Panc1 (cell line): Measurements from ENCODE around the gene OMP. TPM values are rescaled to one million over a fixed set of nuclear protein-coding genes. Genes with fewer than 3 reads are reported as not detected.

Experiments used
- ATAC-seq: fragments of 200-7000 bp; cut with Tn5 transposase; 2 replicates; pipeline ENCODE4 v1.9.1; 2020; ENCODE audit warnings: mild to moderate bottlenecking, moderate library complexity
- BruUV-seq: library from RNA; stranded (reverse); fragments of 400-500 nt; replicated peaks from 2 replicates; lab custom pipeline; 2021; lab: Mats Ljungman, UMichigan
- CTCF ChIA-PET: fragments of 300-600 bp; sonication (Branson Sonifier 250); formaldehyde crosslinking; loops from one replicate; lab custom pipeline; 2022; ENCODE audit warnings: antibody characterized with exemption; lab: Charles Lee
- POLR2A ChIA-PET: fragments of 300-600 bp; sonication (Branson Sonifier 250); formaldehyde crosslinking; loops from one replicate; lab custom pipeline; 2022; ENCODE audit warnings: antibody characterized with exemption; lab: Charles Lee
- DNase-seq: peaks from one replicate; pipeline ENCODE4 v3.0.0-alpha.2; 2010; ENCODE audit warnings: low read depth, low spot score
- H3K27ac ChIP-seq: 2 replicates; pipeline ENCODE4 v1.5.1; 2011; ENCODE audit warnings: mild to moderate bottlenecking, low read length, inconsistent platforms
- H3K27me3 ChIP-seq: fragments of 200-500 bp; sonication (Bioruptor generic); 2 replicates; pipeline ENCODE4 v1.6.0; 2014; ENCODE audit warnings: low read length, inconsistent platforms; ENCODE audit not compliant: control insufficient read depth, insufficient read depth
- H3K36me3 ChIP-seq: fragments of 200-500 bp; sonication (Bioruptor generic); 2 replicates; pipeline ENCODE4 v1.5.1; 2014; ENCODE audit warnings: inconsistent platforms, mild to moderate bottlenecking, low read length, moderate library complexity; ENCODE audit not compliant: control insufficient read depth, insufficient read depth
- H3K4me1 ChIP-seq: 2 replicates; pipeline ENCODE4 v1.5.1; 2011; ENCODE audit warnings: inconsistent platforms, mild to moderate bottlenecking, low read length, moderate library complexity; ENCODE audit not compliant: control insufficient read depth, insufficient read depth
- H3K4me3 ChIP-seq, 2 experiments: 2 replicates each; pipeline ENCODE4 v1.5.1; 2011 to 2012; ENCODE audit warnings: low read depth in 2 of 2, low read length in 2 of 2, mild to moderate bottlenecking in 2 of 2, inconsistent platforms in 1 of 2, moderate library complexity in 1 of 2
- H3K9me3 ChIP-seq: fragments of 200-500 bp; sonication (Bioruptor generic); 2 replicates; pipeline ENCODE4 v1.5.1; 2014; ENCODE audit warnings: low read depth, mild to moderate bottlenecking, inconsistent platforms, low read length, moderate library complexity; ENCODE audit not compliant: control insufficient read depth, insufficient read depth
- POLR2AphosphoS5 ChIP-seq: IDR thresholded peaks from 2 replicates; pipeline ENCODE4 v1.6.1; 2012; ENCODE audit warnings: mild to moderate bottlenecking, low read depth, low read length, moderate library complexity
- SIN3A ChIP-seq: IDR thresholded peaks from 2 replicates; pipeline ENCODE4 v1.6.1; 2012; ENCODE audit warnings: low read depth, mild to moderate bottlenecking, low read length, moderate library complexity, borderline replicate concordance; ENCODE audit not compliant: insufficient read depth
- TCF7L2 ChIP-seq: IDR thresholded peaks from 2 replicates; pipeline ENCODE4 v1.6.1; 2011; ENCODE audit warnings: mild to moderate bottlenecking, low read depth, low read length, inconsistent platforms
- in situ Hi-C: cut with HindIII; loops from 2 replicates; pipeline ENCODE4 v1.10.0; 2016; ENCODE audit warnings: low sequenced_read_pairs, low pct_unique_long_range_greater_than_20kb
- intact Hi-C: fragments of 100-400 bp; cut with micrococcal nuclease; formaldehyde crosslinking; loops from one replicate; pipeline ENCODE4 v1.10.0; 2022; ENCODE audit not compliant: unreplicated experiment
- total RNA-seq: library from RNA; stranded (reverse); gene quantifications from one replicate; pipeline ENCODE4 v1.2.1, GENCODE V29; 2021; ENCODE audit not compliant: unreplicated experiment
- TF ChIP-seq, protein P1 (sequence below): fragments of 450-650 bp; IDR thresholded peaks from 2 replicates; pipeline ENCODE4 v1.5.1; 2017; ENCODE audit warnings: mild to moderate bottlenecking
- TF ChIP-seq, protein P2 (sequence below), 2 experiments: IDR thresholded peaks; 2 replicates each; pipeline ENCODE4 v1.6.1; 2011 to 2012; ENCODE audit warnings: low read depth in 2 of 2, control low read depth in 1 of 2, low read length in 1 of 2, mild to moderate bottlenecking in 1 of 2, moderate library complexity in 1 of 2; ENCODE audit not compliant: insufficient read depth in 1 of 2

The OMP gene
- total RNA-seq, 1 experiment from 2014 or later: 1.5 TPM

DNA sequence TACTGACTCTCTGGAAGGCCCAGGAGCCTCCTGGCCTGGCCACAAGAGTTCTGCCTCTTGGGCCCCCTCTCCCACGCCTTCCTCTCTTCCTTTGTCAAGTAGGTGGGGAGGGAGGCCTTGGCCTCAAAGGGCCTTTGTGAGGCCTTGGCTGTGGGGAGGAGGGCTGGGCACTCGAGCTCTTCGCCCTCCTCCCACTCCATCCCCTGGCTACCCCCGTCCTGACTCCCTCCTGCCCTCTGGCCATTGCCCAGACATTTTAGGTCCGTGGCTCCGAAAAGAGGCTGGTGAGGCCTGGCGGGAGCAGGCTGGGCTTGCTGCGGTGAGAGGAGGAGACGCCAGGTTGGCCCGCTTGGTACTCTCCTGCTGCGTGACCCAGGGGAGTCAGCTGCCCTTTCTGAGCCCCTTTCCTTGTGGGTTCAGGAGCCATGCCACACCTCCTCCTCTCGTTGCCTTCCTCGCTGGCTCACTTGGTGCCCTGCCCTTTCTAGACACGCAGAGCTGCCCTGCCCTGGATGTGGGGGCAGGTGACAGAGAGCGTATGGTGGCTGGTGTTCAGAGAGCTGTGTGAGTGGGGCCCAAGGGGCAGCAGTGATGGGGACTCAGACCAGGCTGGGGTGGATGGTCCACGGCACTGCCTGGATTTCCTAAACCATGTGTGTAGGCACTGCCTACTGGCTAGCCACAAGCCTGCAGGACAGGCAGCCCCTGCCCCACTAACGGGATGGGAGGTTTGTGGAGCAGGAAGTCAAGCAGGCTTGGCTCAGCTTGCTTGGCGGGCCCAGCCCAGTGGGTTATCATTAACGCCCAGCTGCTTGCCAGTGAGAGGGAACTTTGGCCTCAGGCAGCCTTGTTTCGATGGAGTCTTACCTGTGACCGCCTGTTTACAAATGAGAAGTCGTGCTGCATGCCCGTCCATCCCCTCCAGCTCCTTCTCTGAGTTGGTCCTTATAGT is 15.8 kb upstream of the OMP start:
- in situ Hi-C loops: no loop called here
- POLR2A ChIA-PET: no interaction called here
- no TSS peak for BruUV-seq

DNA sequence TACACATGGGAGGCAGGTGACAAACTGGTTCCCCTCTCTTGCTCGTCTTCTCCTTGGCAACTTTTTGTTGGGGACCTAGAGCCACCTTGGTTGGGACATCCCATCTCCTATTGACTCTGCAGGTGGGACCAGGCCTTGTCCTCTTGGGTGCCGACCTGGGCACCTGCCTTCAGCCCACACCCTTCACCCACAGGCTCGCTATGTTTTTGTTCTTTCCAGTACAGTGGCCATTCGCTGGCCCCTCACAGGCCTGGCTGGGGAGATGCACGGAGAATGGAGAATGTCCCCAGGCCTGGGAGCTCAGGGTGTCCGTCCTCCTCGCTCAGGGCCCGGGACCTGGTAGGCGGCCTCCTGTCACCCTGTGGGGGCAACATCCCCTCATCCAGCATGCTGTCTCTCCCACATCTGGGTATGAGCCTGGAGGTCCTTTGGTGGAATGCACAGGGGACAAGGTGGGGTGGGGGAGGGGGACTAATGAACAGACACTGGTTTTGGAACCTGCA is 14.9 kb upstream of the OMP start:
- no TSS peak for BruUV-seq
- POLR2A ChIA-PET: no interaction called here
- Histone ChIP-seq H3K4me3 (no peak overlapping the region), H3K36me3 (no peaks in the 10 kb centered on the region), H3K27ac (no peak overlapping the region), H3K9me3 (no peaks in the 10 kb centered on the region), H3K4me1 (peaks cover 18% of the 10 kb centered on the region; the same call in 1 of the 2 replicates), H3K27me3 (no peaks in the 10 kb centered on the region)
- CTCF ChIA-PET: no interaction called here
- TF ChIP-seq SIN3A (no peak), POLR2AphosphoS5 (no peak), TCF7L2 (no peak)
- TF ChIP-seq, protein P1, sequence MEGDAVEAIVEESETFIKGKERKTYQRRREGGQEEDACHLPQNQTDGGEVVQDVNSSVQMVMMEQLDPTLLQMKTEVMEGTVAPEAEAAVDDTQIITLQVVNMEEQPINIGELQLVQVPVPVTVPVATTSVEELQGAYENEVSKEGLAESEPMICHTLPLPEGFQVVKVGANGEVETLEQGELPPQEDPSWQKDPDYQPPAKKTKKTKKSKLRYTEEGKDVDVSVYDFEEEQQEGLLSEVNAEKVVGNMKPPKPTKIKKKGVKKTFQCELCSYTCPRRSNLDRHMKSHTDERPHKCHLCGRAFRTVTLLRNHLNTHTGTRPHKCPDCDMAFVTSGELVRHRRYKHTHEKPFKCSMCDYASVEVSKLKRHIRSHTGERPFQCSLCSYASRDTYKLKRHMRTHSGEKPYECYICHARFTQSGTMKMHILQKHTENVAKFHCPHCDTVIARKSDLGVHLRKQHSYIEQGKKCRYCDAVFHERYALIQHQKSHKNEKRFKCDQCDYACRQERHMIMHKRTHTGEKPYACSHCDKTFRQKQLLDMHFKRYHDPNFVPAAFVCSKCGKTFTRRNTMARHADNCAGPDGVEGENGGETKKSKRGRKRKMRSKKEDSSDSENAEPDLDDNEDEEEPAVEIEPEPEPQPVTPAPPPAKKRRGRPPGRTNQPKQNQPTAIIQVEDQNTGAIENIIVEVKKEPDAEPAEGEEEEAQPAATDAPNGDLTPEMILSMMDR: no peak
- TF ChIP-seq, protein P2, sequence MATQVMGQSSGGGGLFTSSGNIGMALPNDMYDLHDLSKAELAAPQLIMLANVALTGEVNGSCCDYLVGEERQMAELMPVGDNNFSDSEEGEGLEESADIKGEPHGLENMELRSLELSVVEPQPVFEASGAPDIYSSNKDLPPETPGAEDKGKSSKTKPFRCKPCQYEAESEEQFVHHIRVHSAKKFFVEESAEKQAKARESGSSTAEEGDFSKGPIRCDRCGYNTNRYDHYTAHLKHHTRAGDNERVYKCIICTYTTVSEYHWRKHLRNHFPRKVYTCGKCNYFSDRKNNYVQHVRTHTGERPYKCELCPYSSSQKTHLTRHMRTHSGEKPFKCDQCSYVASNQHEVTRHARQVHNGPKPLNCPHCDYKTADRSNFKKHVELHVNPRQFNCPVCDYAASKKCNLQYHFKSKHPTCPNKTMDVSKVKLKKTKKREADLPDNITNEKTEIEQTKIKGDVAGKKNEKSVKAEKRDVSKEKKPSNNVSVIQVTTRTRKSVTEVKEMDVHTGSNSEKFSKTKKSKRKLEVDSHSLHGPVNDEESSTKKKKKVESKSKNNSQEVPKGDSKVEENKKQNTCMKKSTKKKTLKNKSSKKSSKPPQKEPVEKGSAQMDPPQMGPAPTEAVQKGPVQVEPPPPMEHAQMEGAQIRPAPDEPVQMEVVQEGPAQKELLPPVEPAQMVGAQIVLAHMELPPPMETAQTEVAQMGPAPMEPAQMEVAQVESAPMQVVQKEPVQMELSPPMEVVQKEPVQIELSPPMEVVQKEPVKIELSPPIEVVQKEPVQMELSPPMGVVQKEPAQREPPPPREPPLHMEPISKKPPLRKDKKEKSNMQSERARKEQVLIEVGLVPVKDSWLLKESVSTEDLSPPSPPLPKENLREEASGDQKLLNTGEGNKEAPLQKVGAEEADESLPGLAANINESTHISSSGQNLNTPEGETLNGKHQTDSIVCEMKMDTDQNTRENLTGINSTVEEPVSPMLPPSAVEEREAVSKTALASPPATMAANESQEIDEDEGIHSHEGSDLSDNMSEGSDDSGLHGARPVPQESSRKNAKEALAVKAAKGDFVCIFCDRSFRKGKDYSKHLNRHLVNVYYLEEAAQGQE (IDR thresholded peaks at IDR 0.05; ENCODE audit: insufficient read depth in 1 of 2, low read depth in 2 of 2, low read length in 1 of 2): no peak
- in situ Hi-C loops: no loop called here
- no peak for DNase-seq
- intact Hi-C loops: no loop called here
- ATAC-seq: no peak

More for the DNA sequence above, 15.8 kb upstream of the OMP start:
- CTCF ChIA-PET: no interaction called here
- intact Hi-C loops: no loop called here
- H3K27ac ChIP-seq: no peak overlapping the region
- ATAC-seq (no peak), DNase-seq (no peak)
- TF ChIP-seq, protein P2 (IDR thresholded peaks at IDR 0.05; ENCODE audit: insufficient read depth in 1 of 2, low read depth in 2 of 2, low read length in 1 of 2): no peak
- TF ChIP-seq, protein P1: no peak
- no peak for TF ChIP-seq POLR2AphosphoS5
- no peak for TF ChIP-seq TCF7L2
- no peak for TF ChIP-seq SIN3A
- peaks cover 18% of the 10 kb centered on the region; the same call in 1 of the 2 replicates for H3K4me1 ChIP-seq
- H3K27me3 ChIP-seq: no peaks in the 10 kb centered on the region
- H3K4me3 ChIP-seq: no peak overlapping the region
- H3K36me3 ChIP-seq: no peaks in the 10 kb centered on the region
- H3K9me3 ChIP-seq: no peaks in the 10 kb centered on the region
